Amygdala (tissue), 56 donors: ENCODE measurements around the gene PRKCE.
A peak's percentile ranks its signal among the peaks of the same experiment; 100 is the strongest.

Source experiments
- DNase-seq, 56 donors: peaks; one replicate each; lab custom pipeline; 2025; lab: John Stamatoyannopoulos, UW

The PRKCE gene

GRCh38 chr2:45823723-45824206 lies 172.3 kb downstream of the PRKCE start:
- DNase-seq, result peak in 49 of 56 donors; percentile 22 to 91 (median 62)

- DNase-seq, result no peak
Measured at GRCh38 chr2:45825001-45825651, 173.7 kb downstream of the PRKCE start.

- DNase-seq, result no peak
Measured at GRCh38 chr2:45826460-45826859, 175.0 kb downstream of the PRKCE start.

GRCh38 chr2:45826884-45827635 lies 175.6 kb downstream of the PRKCE start:
- peak in 8 of 56 donors; percentile 14 to 44 (median 28) for DNase-seq

DNA sequence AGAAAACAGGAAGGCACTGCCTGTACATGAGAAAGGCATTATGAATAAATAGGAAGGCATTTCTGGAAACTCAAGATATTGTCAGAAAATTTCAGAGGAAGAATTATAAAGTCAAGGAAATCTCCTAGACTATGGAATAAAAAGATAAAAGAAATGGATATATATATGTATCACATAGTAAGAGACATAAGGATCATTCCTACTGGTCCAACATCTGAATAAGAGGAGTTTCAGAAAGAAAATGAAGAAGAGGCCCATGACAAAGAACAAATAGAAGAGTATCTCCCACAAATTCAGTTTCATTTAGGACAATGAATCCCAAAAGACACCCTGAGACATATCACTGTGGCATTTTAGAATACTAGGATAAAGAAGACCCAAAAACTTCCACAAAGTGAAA lies 178.8 kb downstream of the PRKCE start:
- DNase-seq, result no peak

GRCh38 chr2:45833301-45833967 lies 182.0 kb downstream of the PRKCE start:
- DNase-seq, result no peak

GRCh38 chr2:45833968-45834344 lies 182.5 kb downstream of the PRKCE start:
- DNase-seq, result no peak

DNA sequence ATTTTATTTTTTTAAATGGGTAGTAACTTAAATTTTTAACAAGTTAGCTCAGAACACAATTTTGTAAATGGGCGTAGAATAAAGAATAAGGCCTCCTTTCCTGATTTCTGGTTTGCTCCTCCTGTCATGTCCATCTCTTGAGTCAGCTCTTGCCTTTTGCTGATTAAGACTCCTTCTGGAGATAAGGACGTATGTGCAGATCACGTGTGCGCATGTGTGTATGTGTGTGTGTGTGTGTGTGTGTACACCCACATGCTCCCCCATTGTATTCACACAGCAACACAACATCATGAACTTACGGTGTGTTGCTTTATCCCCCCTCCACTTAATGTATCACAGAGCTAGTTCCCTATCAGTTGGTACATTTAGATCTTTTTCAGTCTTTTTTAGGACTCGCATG lies 182.9 kb downstream of the PRKCE start:
- DNase-seq, result no peak

GRCh38 chr2:45834858-45835257 lies 183.4 kb downstream of the PRKCE start:
- peak in 2 of 56 donors; percentile 16 to 18 for DNase-seq

GRCh38 chr2:45836316-45836715 lies 184.8 kb downstream of the PRKCE start:
- DNase-seq, result peak in 6 of 56 donors; percentile 12 to 41 (median 20)

- DNase-seq, result no peak
Measured at GRCh38 chr2:45836740-45837139, 185.3 kb downstream of the PRKCE start.

GRCh38 chr2:45837812-45838341 lies 186.4 kb downstream of the PRKCE start:
- no peak for DNase-seq

DNA sequence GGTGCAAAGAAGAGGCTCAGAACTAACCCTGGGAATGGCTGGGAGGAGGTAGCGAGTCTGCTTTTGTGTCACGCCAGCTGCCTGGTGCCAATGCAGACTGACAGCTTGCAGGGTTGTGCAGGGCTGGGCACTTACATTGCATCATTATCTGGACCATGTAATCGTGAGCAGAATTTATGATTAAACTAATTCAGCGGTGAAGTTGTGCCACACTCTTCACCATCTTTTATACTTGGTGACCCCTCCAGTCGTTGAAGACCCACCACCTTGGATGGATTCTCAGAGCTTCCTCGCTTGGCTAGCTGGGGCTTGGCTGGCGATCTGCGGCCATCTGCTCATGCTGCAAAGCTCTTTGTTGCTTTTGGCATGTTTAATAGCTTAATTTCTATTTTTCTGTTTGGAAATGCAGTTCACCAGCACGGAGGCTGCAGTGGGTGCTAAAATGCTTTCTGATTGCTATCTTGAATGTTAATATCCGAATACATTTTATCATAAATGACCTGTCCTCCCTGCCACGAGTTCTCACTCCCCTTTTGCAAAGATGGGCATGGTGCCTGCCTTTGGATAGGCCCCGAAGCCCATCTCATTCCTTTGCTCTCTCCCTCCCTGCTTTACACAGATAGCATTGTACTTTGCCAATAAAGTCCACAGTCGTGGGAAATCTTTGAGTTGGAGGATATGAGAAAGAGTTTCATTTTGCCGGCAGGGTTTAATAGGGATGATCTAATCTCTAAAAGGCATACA lies 188.2 kb downstream of the PRKCE start:
- peak in 23 of 56 donors; percentile 9 to 62 (median 31) for DNase-seq

- DNase-seq, result no peak
Measured at GRCh38 chr2:45840481-45840880, 189.0 kb downstream of the PRKCE start.

DNA sequence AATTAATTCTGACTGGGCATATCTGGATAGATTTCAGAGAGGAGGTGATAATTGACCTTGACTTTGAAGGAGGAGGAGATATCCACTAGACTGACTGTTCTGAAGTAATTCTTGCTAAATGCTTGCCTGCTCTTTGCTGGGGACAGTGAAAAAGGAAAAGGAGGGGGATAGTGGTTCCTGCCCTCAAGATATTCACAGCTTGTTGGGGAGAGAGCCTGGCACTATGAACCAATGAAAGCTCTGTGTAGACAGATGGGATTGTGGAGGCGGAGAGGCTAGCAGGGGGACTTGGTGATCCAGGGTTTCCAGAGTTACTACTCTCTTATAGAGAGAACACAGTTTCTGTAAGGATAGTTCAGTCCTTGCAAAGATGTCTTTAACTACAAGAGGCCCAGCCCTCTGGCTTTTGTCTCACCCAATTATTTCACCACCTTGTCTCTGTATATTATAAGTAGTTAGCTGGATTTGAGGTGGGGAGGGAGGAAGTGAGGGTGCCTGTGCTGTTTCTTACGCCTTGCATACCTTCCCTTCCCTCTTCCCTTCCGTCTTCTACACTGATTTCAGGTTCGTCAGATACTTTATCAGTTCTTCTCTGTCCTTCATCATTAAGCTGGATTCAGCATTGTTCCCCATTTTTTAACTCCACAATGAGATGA lies 190.4 kb downstream of the PRKCE start:
- DNase-seq, result no peak

DNA sequence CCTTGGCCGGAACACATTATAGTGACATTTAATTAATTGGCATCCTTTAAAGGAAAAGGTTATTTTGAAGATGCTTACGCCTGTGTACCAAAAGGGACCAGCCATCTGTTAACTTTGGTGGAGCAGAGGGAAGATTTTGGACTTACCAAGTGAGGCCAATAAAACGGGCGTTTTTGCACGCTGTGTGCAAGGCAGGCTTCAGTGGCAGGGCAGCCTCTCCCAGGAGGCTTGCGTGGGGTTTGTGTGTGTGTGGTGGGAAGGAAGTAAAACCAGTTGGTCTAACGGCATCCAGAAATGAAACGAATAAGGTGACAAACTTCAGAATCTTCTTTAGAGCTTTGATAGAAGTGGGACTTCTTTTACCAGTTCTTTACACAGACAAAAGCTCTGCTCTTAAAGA lies 191.7 kb downstream of the PRKCE start:
- no peak for DNase-seq

DNA sequence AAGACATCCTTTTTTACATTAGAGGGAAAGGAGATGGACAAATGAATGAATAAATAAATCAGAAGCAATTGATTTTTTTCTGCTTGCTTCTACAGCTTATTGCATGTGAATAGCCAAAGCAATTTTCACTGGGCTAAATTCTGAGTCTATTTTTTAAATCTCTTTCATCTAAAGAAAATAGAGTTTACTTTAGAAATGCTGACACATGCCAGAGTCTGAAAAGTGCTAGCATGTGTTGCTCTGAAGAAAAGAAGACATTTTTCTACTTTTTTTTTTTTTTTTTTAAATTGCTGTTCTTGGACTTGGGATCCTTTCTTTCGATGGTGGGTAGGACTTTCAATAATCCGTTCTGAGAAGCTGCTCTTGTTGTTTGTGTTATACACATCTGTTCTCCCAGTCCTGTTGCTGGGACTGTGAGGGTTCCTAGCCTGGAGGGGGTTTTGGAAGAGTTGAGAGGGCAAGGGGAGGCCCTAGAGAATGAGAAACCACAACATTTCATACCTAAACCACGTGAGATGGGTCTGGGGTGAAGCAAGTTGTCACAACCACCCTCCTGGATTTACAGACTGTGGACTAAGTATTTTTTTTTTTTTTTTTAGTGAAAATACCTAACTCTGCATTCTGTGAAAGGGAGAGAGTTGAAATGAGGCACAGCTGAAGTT lies 193.5 kb downstream of the PRKCE start:
- DNase-seq, result no peak

DNA sequence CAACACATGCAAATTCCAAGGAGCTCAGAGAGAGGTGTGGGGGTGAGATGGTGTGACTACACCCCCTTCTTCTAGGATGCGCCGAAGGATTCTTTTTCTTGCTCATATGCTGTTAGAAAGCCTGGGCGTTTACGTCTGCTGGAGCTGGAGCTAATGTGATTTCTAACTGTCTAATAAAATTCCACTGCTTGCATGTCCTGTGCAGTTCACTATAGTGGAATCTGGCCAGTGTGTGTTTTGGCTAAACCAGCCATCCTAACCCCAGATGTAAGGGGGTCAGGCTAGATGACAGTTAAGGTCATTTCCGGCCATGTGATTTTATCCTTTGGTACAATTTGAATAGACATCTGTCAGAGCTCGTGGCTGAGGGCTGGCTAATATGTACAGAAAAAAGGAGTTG lies 194.1 kb downstream of the PRKCE start:
- no peak for DNase-seq
